Hepatocyte (in vitro differentiated cells): ENCODE measurements around the gene MOG.

Experiments used
- EZH2 ChIP-seq: fragments of 200-600 bp; sonication (generic); IDR thresholded peaks from 2 replicates; pipeline ENCODE4 v1.6.1; 2016; ENCODE audit warnings: antibody characterized with exemption, mild to moderate bottlenecking, borderline replicate concordance
- EZH2phosphoT487 ChIP-seq: fragments of 200-600 bp; sonication (generic); IDR thresholded peaks from one replicate; pipeline ENCODE4 v1.6.1; 2018; ENCODE audit warnings: antibody characterized with exemption, mild to moderate bottlenecking, low read depth, moderate library complexity; ENCODE audit not compliant: unreplicated experiment, severe bottlenecking
- TF ChIP-seq, protein P1 (sequence below): fragments of 200-600 bp; sonication (generic); IDR thresholded peaks from 2 replicates; pipeline ENCODE4 v1.5.1; 2016; ENCODE audit warnings: antibody characterized with exemption, mild to moderate bottlenecking; ENCODE audit not compliant: poor library complexity

- TF ChIP-seq, protein P1, sequence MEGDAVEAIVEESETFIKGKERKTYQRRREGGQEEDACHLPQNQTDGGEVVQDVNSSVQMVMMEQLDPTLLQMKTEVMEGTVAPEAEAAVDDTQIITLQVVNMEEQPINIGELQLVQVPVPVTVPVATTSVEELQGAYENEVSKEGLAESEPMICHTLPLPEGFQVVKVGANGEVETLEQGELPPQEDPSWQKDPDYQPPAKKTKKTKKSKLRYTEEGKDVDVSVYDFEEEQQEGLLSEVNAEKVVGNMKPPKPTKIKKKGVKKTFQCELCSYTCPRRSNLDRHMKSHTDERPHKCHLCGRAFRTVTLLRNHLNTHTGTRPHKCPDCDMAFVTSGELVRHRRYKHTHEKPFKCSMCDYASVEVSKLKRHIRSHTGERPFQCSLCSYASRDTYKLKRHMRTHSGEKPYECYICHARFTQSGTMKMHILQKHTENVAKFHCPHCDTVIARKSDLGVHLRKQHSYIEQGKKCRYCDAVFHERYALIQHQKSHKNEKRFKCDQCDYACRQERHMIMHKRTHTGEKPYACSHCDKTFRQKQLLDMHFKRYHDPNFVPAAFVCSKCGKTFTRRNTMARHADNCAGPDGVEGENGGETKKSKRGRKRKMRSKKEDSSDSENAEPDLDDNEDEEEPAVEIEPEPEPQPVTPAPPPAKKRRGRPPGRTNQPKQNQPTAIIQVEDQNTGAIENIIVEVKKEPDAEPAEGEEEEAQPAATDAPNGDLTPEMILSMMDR: no peak
- no peak for TF ChIP-seq EZH2
- no peak for TF ChIP-seq EZH2phosphoT487
Measured at GRCh38 chr6:29637247-29637646, 19.6 kb upstream of the MOG start.
